PC-3 (cell line): ENCODE results near the gene NLRP1.

Experiments
- CTCF ChIP-seq: fragments of 300-600 bp; sonication (generic); conservative IDR thresholded peaks from 2 replicates; pipeline ENCODE4 v1.5.1; 2017; ENCODE audit warnings: antibody characterized with exemption, low read depth, mild to moderate bottlenecking, low read length
- EZH2 ChIP-seq: fragments of 300-600 bp; sonication (generic); IDR thresholded peaks from one replicate; pipeline ENCODE4 v1.6.1; 2017; ENCODE audit warnings: antibody characterized with exemption, mild to moderate bottlenecking, low read length; ENCODE audit not compliant: unreplicated experiment

DNA sequence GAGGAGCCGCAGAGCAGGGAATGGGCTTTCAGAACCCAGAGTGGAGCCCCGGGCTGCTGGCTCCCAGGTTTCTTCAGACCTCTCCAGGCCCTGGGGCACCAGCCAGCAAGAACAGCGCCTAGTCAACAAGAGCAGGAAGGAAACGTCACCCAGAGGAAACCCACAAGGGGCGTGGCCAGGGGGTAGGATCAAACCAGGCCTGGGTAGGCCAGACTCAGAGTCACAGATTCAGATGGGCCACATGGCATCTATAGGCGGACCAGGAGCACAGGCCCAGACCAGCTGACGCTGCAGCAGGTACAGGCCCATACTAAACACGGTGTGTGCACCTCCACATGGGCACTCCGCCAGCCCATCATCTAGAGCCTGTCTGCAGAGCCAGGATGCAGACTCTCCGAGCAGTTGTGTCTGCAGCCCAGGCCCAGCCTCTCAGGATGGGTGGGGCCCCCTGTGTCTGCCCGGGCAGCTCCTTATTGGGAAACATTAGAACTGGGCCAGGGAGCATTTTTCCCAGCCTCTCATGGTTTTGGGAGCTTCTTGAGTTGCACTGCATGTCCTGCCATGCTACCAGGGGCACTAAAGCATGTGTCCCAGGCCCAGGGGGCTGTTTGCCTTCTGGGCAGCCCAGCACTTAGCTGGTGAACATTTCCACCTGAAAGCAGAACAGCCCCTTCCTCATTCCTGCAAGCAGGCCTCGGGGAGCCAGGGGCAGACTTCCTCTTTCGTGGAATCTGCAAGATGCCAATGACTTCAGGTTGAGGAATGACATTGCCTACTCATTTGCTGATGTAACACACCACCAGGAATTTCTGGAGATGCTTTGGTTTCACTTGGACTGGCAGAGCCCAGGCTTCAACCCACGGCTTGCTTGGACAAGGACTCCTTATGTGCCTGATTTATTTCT is at the start of gene NLRP1:
- TF ChIP-seq CTCF = no peak
- no peak for TF ChIP-seq EZH2
